ENCODE data around the gene FAM193A.

FAM193A gene

GRCh38 chr4:2637956-2638552 is 101.6 kb downstream of the FAM193A start:
- no peak overlapping the region for H3K4me3 ChIP-seq (replicated peaks in 1 of 2; ENCODE audit: low read depth in 2 of 2, low read length in 2 of 2)
- DNase-seq (ENCODE audit: low read depth in 2 of 2) = no peak
- no peak for TF ChIP-seq CTCF (IDR thresholded peaks at IDR 0.05; ENCODE audit: low read depth, low read length)

- TF ChIP-seq CTCF (IDR thresholded peaks at IDR 0.05; ENCODE audit: low read depth, low read length) = no peak
- DNase-seq (ENCODE audit: low read depth in 2 of 2) = no peak
- H3K4me3 ChIP-seq (replicated peaks in 1 of 2; ENCODE audit: low read depth in 2 of 2, low read length in 2 of 2) = no peak overlapping the region
These were observed 102.3 kb downstream of the FAM193A start for GRCh38 chr4:2638730-2639129.

- DNase-seq (ENCODE audit: low read depth in 2 of 2) = no peak
- TF ChIP-seq CTCF (IDR thresholded peaks at IDR 0.05; ENCODE audit: low read depth, low read length) = no peak
- H3K4me3 ChIP-seq (replicated peaks in 1 of 2; ENCODE audit: low read depth in 2 of 2, low read length in 2 of 2) = no peak overlapping the region
These were observed 106.5 kb downstream of the FAM193A start for GRCh38 chr4:2642968-2643367.

GRCh38 chr4:2643555-2643954 is 107.1 kb downstream of the FAM193A start:
- no peak overlapping the region for H3K4me3 ChIP-seq (replicated peaks in 1 of 2; ENCODE audit: low read depth in 2 of 2, low read length in 2 of 2)
- no peak for DNase-seq (ENCODE audit: low read depth in 2 of 2)
- no peak for TF ChIP-seq CTCF (IDR thresholded peaks at IDR 0.05; ENCODE audit: low read depth, low read length)

- no peak for DNase-seq (ENCODE audit: low read depth in 2 of 2)
- H3K4me3 ChIP-seq (replicated peaks in 1 of 2; ENCODE audit: low read depth in 2 of 2, low read length in 2 of 2) = no peak overlapping the region
- no peak for TF ChIP-seq CTCF (IDR thresholded peaks at IDR 0.05; ENCODE audit: low read depth, low read length)
These were observed 110.1 kb downstream of the FAM193A start for GRCh38 chr4:2646396-2647149.

- no peak for DNase-seq (ENCODE audit: low read depth in 2 of 2)
- no peak overlapping the region for H3K4me3 ChIP-seq (replicated peaks in 1 of 2; ENCODE audit: low read depth in 2 of 2, low read length in 2 of 2)
- no peak for TF ChIP-seq CTCF (IDR thresholded peaks at IDR 0.05; ENCODE audit: low read depth, low read length)
These were observed 111.1 kb downstream of the FAM193A start for GRCh38 chr4:2647403-2648158.

Data from cardiac fibroblast (primary cell).